ENCODE measurements around the gene SAP130.

The SAP130 gene

GRCh38 chr2:127940641-127941040, 87.2 kb downstream of the SAP130 start:
- DNase-seq (ENCODE audit: low spot score), result no peak
- no peak for TF ChIP-seq CTCF (IDR thresholded peaks at IDR 0.05; ENCODE audit: extremely low read depth, insufficient read depth, missing control alignments)
- in situ Hi-C loops (cut with MboI; ENCODE audit: low pct_unique_long_range_greater_than_20kb, low sequenced_read_pairs, unreplicated experiment), result no loop called here

- no peak for TF ChIP-seq CTCF (IDR thresholded peaks at IDR 0.05; ENCODE audit: extremely low read depth, insufficient read depth, missing control alignments)
- in situ Hi-C loops (cut with MboI; ENCODE audit: low pct_unique_long_range_greater_than_20kb, low sequenced_read_pairs, unreplicated experiment), result no loop called here
- no peak for DNase-seq (ENCODE audit: low spot score)
Observed at GRCh38 chr2:127935337-127935736, 92.5 kb downstream of the SAP130 start.

GRCh38 chr2:127932199-127932876, 95.5 kb downstream of the SAP130 start:
- in situ Hi-C loops (cut with MboI; ENCODE audit: low pct_unique_long_range_greater_than_20kb, low sequenced_read_pairs, unreplicated experiment), result no loop called here
- TF ChIP-seq CTCF (IDR thresholded peaks at IDR 0.05; ENCODE audit: extremely low read depth, insufficient read depth, missing control alignments), result no peak
- no peak for DNase-seq (ENCODE audit: low spot score)

- in situ Hi-C loops (cut with MboI; ENCODE audit: low pct_unique_long_range_greater_than_20kb, low sequenced_read_pairs, unreplicated experiment), result no loop called here
- DNase-seq (ENCODE audit: low spot score), result no peak
- no peak for TF ChIP-seq CTCF (IDR thresholded peaks at IDR 0.05; ENCODE audit: extremely low read depth, insufficient read depth, missing control alignments)
Observed at GRCh38 chr2:127929449-127929848, 98.4 kb downstream of the SAP130 start.

GRCh38 chr2:127927384-127927783, 100.5 kb downstream of the SAP130 start:
- in situ Hi-C loops (cut with MboI; ENCODE audit: low pct_unique_long_range_greater_than_20kb, low sequenced_read_pairs, unreplicated experiment), result no loop called here
- DNase-seq (ENCODE audit: low spot score), result no peak
- no peak for TF ChIP-seq CTCF (IDR thresholded peaks at IDR 0.05; ENCODE audit: extremely low read depth, insufficient read depth, missing control alignments)

GRCh38 chr2:127917916-127918315, 109.9 kb downstream of the SAP130 start:
- no peak for DNase-seq (ENCODE audit: low spot score)
- TF ChIP-seq CTCF (IDR thresholded peaks at IDR 0.05; ENCODE audit: extremely low read depth, insufficient read depth, missing control alignments), result no peak
- in situ Hi-C loops (cut with MboI; ENCODE audit: low pct_unique_long_range_greater_than_20kb, low sequenced_read_pairs, unreplicated experiment), result no loop called here
